Chondrocyte (in vitro differentiated cells): ENCODE data around the gene RUVBL2. TPM values are rescaled to one million over a fixed set of nuclear protein-coding genes. Genes with fewer than 3 reads are reported as not detected.

Experiments
- DNase-seq: peaks from one replicate; pipeline ENCODE4 v3.0.0; 2021; ENCODE audit warnings: mixed read lengths, low spot score
- H3K27ac Mint-ChIP-seq: one replicate; pipeline ENCODE4 v1.8.0; 2021; ENCODE audit warnings: mild to moderate bottlenecking, moderate library complexity, mixed read lengths; ENCODE audit not compliant: unreplicated experiment
- H3K27me3 Mint-ChIP-seq: 2 replicates; pipeline ENCODE4 v1.8.0; 2021; ENCODE audit warnings: low read depth, mixed read lengths
- H3K36me3 Mint-ChIP-seq: 2 replicates; pipeline ENCODE4 v1.8.0; 2021; ENCODE audit warnings: low read depth, mixed read lengths
- H3K4me1 Mint-ChIP-seq: 2 replicates; pipeline ENCODE4 v1.8.0; 2021; ENCODE audit warnings: low read depth, mild to moderate bottlenecking, mixed read lengths
- H3K4me3 Mint-ChIP-seq: one replicate; pipeline ENCODE4 v1.8.0; 2021; ENCODE audit warnings: mild to moderate bottlenecking, moderate library complexity, mixed read lengths; ENCODE audit not compliant: unreplicated experiment
- H3K9me3 Mint-ChIP-seq: 2 replicates; pipeline ENCODE4 v1.8.0; 2021; ENCODE audit warnings: low read depth, mixed read lengths
- total RNA-seq: library from RNA; stranded (reverse); gene quantifications from 3 replicates; pipeline ENCODE4 v1.2.1, GENCODE V29; 2021
- TF ChIP-seq, protein P1 (sequence below): fragments of 200-600 bp; sonication (generic); IDR thresholded peaks from 2 replicates; pipeline ENCODE4 v1.5.0; 2021; ENCODE audit warnings: antibody characterized with exemption, mild to moderate bottlenecking, moderate library complexity

The RUVBL2 gene
- total RNA-seq, 1 donor from 2014 or later: 45.3 TPM

DNA sequence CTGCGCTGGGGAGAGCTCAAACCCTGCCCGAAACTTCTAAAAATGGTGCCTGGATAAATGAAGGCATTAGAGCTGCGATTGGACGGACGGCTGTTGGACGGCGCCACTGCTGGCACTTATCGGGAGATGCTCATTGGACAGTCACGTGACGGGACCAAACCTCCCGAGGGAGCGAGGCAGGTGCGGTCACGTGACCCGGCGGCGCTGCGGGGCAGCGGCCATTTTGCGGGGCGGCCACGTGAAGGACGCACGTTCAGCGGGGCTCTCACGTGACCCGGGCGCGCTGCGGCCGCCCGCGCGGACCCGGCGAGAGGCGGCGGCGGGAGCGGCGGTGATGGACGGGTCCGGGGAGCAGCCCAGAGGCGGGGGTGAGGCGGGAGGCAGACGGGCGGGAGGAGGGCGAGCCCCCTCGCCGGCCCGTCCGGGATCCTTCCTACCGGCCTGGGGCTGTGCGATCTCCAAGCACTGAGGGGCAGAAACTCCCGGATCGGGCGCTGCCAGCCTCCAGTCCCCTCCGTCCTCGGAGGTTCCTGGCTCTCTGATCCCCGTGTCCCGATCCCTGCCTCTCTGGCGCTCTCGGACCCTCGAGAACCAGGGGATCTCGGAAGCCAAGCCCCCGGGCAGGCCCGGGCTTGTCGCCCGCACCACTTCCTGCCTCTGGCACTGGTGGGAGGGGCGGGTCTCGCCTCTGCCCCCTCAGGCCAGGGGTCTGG lies 38.9 kb upstream of the RUVBL2 start, which contains the start of gene BAX:
Gene BAX, plus strand, starts transcription at position 281 of the 713 bp plus-strand sequence. Its CDS starts 54 bp downstream, at position 335.
- H3K27me3 Mint-ChIP-seq: no peaks in the 10 kb centered on the region
- TF ChIP-seq, protein P1, sequence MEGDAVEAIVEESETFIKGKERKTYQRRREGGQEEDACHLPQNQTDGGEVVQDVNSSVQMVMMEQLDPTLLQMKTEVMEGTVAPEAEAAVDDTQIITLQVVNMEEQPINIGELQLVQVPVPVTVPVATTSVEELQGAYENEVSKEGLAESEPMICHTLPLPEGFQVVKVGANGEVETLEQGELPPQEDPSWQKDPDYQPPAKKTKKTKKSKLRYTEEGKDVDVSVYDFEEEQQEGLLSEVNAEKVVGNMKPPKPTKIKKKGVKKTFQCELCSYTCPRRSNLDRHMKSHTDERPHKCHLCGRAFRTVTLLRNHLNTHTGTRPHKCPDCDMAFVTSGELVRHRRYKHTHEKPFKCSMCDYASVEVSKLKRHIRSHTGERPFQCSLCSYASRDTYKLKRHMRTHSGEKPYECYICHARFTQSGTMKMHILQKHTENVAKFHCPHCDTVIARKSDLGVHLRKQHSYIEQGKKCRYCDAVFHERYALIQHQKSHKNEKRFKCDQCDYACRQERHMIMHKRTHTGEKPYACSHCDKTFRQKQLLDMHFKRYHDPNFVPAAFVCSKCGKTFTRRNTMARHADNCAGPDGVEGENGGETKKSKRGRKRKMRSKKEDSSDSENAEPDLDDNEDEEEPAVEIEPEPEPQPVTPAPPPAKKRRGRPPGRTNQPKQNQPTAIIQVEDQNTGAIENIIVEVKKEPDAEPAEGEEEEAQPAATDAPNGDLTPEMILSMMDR: peak; percentile 14
- no peaks in the 10 kb centered on the region for H3K9me3 Mint-ChIP-seq
- DNase-seq: peak; percentile 99
- peaks cover 7% of the 10 kb centered on the region for H3K36me3 Mint-ChIP-seq
- peak within 1 kb of the TSS; percentile 92 for H3K27ac Mint-ChIP-seq
- H3K4me3 Mint-ChIP-seq: peak within 1 kb of the TSS; percentile 85
- H3K4me1 Mint-ChIP-seq: peaks cover 21% of the 10 kb centered on the region

DNA sequence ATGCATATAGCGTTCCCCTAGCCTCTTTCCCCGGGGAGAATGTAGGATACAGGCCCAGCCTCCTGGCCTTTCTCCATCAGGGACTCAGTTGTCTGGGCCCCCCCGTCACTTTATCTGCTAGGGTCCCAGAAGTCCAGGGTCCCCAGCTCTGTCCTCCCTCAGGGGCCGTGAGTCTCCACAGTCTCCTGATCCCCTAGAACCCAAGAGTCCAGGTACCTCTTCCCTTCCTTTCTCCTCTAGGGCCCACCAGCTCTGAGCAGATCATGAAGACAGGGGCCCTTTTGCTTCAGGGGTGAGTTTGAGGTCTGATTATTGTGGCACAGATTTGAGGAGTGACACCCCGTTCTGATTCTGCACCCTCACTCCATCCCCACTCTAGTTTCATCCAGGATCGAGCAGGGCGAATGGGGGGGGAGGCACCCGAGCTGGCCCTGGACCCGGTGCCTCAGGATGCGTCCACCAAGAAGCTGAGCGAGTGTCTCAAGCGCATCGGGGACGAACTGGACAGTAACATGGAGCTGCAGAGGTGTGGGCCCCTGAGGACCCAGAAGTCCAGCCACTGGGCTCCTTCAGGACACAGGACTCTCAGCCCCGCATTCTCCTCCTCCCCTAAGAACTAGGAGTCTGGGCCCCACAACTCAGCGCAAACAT lies 38.3 kb upstream of the RUVBL2 start:
- Mint-ChIP-seq H3K9me3 (no peaks in the 10 kb centered on the region), H3K4me1 (peaks cover 21% of the 10 kb centered on the region), H3K27ac (peak overlapping the region; percentile 92), H3K27me3 (no peaks in the 10 kb centered on the region), H3K36me3 (peaks cover 7% of the 10 kb centered on the region), H3K4me3 (peak overlapping the region; percentile 85)
- DNase-seq: no peak
- TF ChIP-seq, protein P1: no peak

DNA sequence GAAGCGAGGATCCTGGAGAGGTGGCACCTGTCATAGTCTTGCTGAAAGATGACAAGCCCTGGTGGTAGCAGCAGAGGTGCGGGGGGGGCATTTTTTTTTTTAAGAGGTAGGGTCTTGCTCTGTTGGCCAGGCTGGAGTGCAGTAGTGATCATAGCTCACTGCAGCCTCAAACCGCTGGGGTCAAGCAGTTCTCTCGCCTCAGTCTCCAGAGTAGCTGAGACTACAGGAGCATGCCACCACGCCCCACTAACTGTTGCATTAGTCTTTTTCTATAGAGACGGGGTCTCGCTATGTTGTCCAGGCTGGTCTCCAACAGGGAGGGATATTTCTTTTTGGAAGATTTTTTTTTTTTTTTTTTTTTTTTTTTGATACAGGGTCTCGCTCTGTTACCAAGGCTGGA lies 35.7 kb upstream of the RUVBL2 start:
- Mint-ChIP-seq H3K36me3 (peaks cover 13% of the 10 kb centered on the region), H3K27ac (peak overlapping the region; percentile 17), H3K9me3 (no peaks in the 10 kb centered on the region), H3K27me3 (no peaks in the 10 kb centered on the region), H3K4me1 (peaks cover 37% of the 10 kb centered on the region), H3K4me3 (no peak overlapping the region)
- TF ChIP-seq, protein P1: no peak
- no peak for DNase-seq

DNA sequence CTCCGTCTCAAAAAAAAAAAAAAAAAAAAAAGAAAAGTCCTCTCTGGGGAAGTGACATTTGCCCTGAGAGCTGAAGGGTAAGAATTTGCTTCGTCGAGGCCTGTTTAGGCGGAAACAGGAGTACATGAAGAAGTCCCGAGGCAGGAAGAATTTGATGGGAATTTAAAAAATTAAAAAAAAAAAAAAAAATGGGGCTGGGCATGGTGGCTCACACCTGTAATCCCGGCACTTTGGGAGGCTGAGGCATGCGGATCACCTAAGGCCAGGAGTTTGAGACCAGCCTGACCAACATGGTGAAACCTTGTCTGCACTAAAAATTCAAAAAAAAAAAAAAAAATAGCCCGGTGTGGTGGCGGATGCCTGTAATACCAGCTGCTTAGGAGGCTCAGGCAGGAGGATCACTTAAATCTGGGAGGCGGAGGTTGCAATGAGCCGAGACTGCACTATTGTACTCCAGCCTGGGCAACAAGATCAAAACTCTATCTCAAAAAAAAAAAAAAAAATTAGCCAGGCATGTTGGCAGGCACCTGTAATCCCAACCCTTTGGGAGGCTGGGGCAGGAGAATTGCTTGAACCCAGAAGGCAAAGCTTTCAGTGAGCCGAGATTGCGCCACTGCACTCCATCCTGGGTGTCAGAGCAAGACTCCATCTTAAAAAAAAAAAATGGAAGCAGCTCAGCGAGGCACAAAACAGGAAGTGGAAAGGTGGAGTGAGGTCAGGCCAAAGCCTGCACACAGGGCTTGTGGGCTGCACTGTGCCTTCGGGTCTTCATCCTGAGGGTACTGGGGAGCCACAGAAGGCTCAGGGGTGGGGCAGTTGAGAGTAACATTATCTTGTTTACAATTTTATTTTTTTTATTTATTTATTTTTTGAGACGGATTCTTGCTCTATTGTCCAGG lies 34.1 kb upstream of the RUVBL2 start:
- Mint-ChIP-seq H3K36me3 (peaks cover 13% of the 10 kb centered on the region), H3K4me1 (peaks cover 49% of the 10 kb centered on the region), H3K27ac (no peak overlapping the region), H3K4me3 (no peak overlapping the region), H3K9me3 (no peaks in the 10 kb centered on the region), H3K27me3 (no peaks in the 10 kb centered on the region)
- DNase-seq: no peak
- TF ChIP-seq, protein P1: no peak
